Epithelial cell of esophagus (primary cell): ENCODE measurements around the gene TRAPPC6A.

Experiments used
- DNase-seq: peaks from one replicate; pipeline ENCODE4 v3.0.0; 2010; ENCODE audit warnings: low read depth
- H3K4me3 ChIP-seq: 2 replicates; pipeline ENCODE4 v1.5.1; 2011; ENCODE audit warnings: mild to moderate bottlenecking, low read length, control low read depth
- CTCF ChIP-seq: IDR thresholded peaks from 2 replicates; pipeline ENCODE4 v1.5.1; 2011; ENCODE audit warnings: low read depth, mild to moderate bottlenecking, low read length, control low read depth, inconsistent platforms; ENCODE audit not compliant: insufficient read depth; ENCODE audit errors: missing control alignments

The TRAPPC6A gene

GRCh38 chr19:45170146-45171106 is 7.6 kb downstream of the TRAPPC6A start:
- no peak for DNase-seq
- H3K4me3 ChIP-seq, result no peak overlapping the region
- no peak for TF ChIP-seq CTCF

GRCh38 chr19:45169602-45170001 is 8.4 kb downstream of the TRAPPC6A start:
- no peak overlapping the region for H3K4me3 ChIP-seq
- DNase-seq, result no peak
- no peak for TF ChIP-seq CTCF

- DNase-seq, result no peak
- H3K4me3 ChIP-seq, result no peak overlapping the region
- no peak for TF ChIP-seq CTCF
Observed at GRCh38 chr19:45168767-45169351, 9.2 kb downstream of the TRAPPC6A start.

- TF ChIP-seq CTCF, result no peak
- no peak overlapping the region for H3K4me3 ChIP-seq
- DNase-seq, result peak; percentile 54
Observed at GRCh38 chr19:45166723-45167252, 11.2 kb downstream of the TRAPPC6A start.

GRCh38 chr19:45164577-45165335 is 13.3 kb downstream of the TRAPPC6A start:
- H3K4me3 ChIP-seq, result no peak overlapping the region
- TF ChIP-seq CTCF, result no peak
- peak; percentile 85 for DNase-seq

- no peak overlapping the region for H3K4me3 ChIP-seq
- DNase-seq, result no peak
- TF ChIP-seq CTCF, result no peak
Observed at GRCh38 chr19:45163751-45164460, 14.1 kb downstream of the TRAPPC6A start.
